Bronchus fibroblast of lung (primary cell): Measurements from ENCODE around the gene KRT86. TPM values are rescaled to one million over a fixed set of nuclear protein-coding genes. Genes with fewer than 3 reads are reported as not detected.

Experiments used
- total RNA-seq: library from RNA; depleted of rRNA; stranded (reverse); fragments of >200 nt; gene quantifications from 2 replicates; pipeline ENCODE4 v1.2.3, GENCODE V29; 2015

KRT86 gene
- total RNA-seq: 0.15 TPM in 1 of 2 replicates, not detected in the other

DNA sequence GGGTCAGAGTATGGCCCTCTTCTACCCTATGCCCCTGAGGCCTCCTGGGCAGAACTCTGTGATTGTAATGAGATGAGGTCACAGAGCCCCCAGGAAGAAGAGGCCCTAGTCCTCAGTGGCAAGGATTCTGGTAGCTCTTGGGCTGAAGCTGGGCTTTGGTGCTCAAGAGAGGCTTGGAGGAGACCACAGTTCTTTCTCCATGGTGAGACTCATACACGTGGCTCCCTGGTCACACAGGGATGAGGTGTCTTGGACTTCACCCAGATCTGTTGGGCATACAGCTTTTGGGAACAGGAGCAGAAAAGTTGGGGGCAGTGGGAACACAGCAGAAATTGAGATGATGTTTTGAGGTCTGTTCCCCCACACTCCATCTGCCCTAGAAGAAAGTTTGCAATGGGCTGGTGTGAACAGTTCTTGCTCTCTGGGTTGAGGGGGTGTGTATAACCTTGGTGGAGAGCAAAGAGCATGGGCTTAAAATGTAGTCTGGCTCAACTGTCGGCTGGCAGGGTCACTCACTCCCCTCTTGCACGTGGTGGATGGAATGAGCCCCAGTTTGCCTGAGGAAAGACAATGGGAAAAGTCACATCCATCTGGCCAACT, at the start of gene KRT86:
Gene KRT86 (plus strand): TSS at position 125 of the 600 bp plus-strand sequence. CDS start 27,272 bp downstream, outside the sequence.

GRCh38 chr12:52232674-52233461, 41.6 kb upstream of the KRT86 start, which contains the start of gene KRT7:
Gene KRT7, plus strand, starts transcription at chr12:52233243. Its CDS starts 54 bp downstream, at chr12:52233297.

GRCh38 chr12:52291267-52291935, 17.0 kb downstream of the KRT86 start, which contains the start of gene KRT81:
Gene KRT81, minus strand, starts transcription at chr12:52291534. Its CDS starts 69 bp downstream, at chr12:52291465.

GRCh38 chr12:52320784-52321400, 46.4 kb downstream of the KRT86 start, which contains the start of gene KRT83:
Gene KRT83, minus strand, starts transcription at chr12:52321398. Its CDS starts 63 bp downstream, at chr12:52321335.

Other genes starting within 250 kb of the KRT86 start
- 1.0 and 2.2 TPM in 2 replicates for gene NR4A1, start 223.2 kb upstream of the KRT86 start, total RNA-seq
- 50.7 and 52.3 TPM in 2 replicates for gene ATG101, start 204.7 kb upstream of the KRT86 start, total RNA-seq
- 0.17 TPM in 1 of 2 replicates, not detected in the other for gene SMIM41, start 194.9 kb upstream of the KRT86 start, total RNA-seq
- 0.15 and 0.17 TPM in 2 replicates for gene KRT80, start 82.6 kb upstream of the KRT86 start, total RNA-seq
- 9.2 and 11.1 TPM in 2 replicates for gene KRT7, start 41.4 kb upstream of the KRT86 start, total RNA-seq
- not detected in 2 replicates for gene KRT81, start 16.9 kb downstream of the KRT86 start, total RNA-seq
- gene KRT83, start 46.8 kb downstream of the KRT86 start, total RNA-seq: not detected in 2 replicates
- gene KRT85, start 92.8 kb downstream of the KRT86 start, total RNA-seq: not detected in 2 replicates
- gene KRT84, start 111.0 kb downstream of the KRT86 start, total RNA-seq: not detected in 2 replicates
- not detected in 2 replicates for gene KRT82, start 131.7 kb downstream of the KRT86 start, total RNA-seq
- gene KRT75, start 159.7 kb downstream of the KRT86 start, total RNA-seq: not detected in 2 replicates
- not detected in 2 replicates for gene KRT6B, start 177.5 kb downstream of the KRT86 start, total RNA-seq
- not detected in 2 replicates for gene KRT6C, start 199.2 kb downstream of the KRT86 start, total RNA-seq
- gene KRT6A, start 218.6 kb downstream of the KRT86 start, total RNA-seq: 0.17 and 0.30 TPM in 2 replicates
- 0.17 TPM in 1 of 2 replicates, not detected in the other for gene KRT5, start 245.7 kb downstream of the KRT86 start, total RNA-seq